Panc1 (cell line): Measurements from ENCODE around the gene MACROD2.

Experiments used
- CTCF ChIP-seq: fragments of 450-650 bp; IDR thresholded peaks from 2 replicates; pipeline ENCODE4 v1.5.1; 2017; ENCODE audit warnings: mild to moderate bottlenecking
- POLR2AphosphoS5 ChIP-seq: IDR thresholded peaks from 2 replicates; pipeline ENCODE4 v1.6.1; 2012; ENCODE audit warnings: mild to moderate bottlenecking, low read depth, low read length, moderate library complexity
- REST ChIP-seq, 2 experiments: IDR thresholded peaks; 2 replicates each; pipeline ENCODE4 v1.6.1; 2011 to 2012; ENCODE audit warnings: low read depth in 2 of 2, control low read depth in 1 of 2, low read length in 1 of 2, mild to moderate bottlenecking in 1 of 2, moderate library complexity in 1 of 2; ENCODE audit not compliant: insufficient read depth in 1 of 2
- SIN3A ChIP-seq: IDR thresholded peaks from 2 replicates; pipeline ENCODE4 v1.6.1; 2012; ENCODE audit warnings: low read depth, mild to moderate bottlenecking, low read length, moderate library complexity, borderline replicate concordance; ENCODE audit not compliant: insufficient read depth
- TCF7L2 ChIP-seq: IDR thresholded peaks from 2 replicates; pipeline ENCODE4 v1.6.1; 2011; ENCODE audit warnings: mild to moderate bottlenecking, low read depth, low read length, inconsistent platforms

GRCh38 chr20:15227102-15227501 lies 1231.8 kb downstream of the MACROD2 start:
- no peak for TF ChIP-seq CTCF
- no peak for TF ChIP-seq TCF7L2
- no peak for TF ChIP-seq POLR2AphosphoS5
- TF ChIP-seq SIN3A, result no peak
- TF ChIP-seq REST (IDR thresholded peaks at IDR 0.05; ENCODE audit: insufficient read depth in 1 of 2, low read depth in 2 of 2, low read length in 1 of 2), result no peak
